Right atrium auricular region (tissue), 2 donors: ENCODE data around the gene MB. TPM values are rescaled to one million over a fixed set of nuclear protein-coding genes. Genes with fewer than 3 reads are reported as not detected.
A peak's percentile ranks its signal among the peaks of the same experiment; 100 is the strongest.

Experiments used
- DNase-seq: peaks from one replicate; pipeline ENCODE4 v3.0.0-alpha.2; 2019; ENCODE audit warnings: low spot score
- H3K27ac ChIP-seq, 2 donors: fragments of 200-600 bp; sonication (generic); 1 replicate in 1 of 2; 2 replicates in 1 of 2; pipeline ENCODE4 v1.5.1; 2016 to 2019
- H3K27me3 ChIP-seq, 2 donors: fragments of 200-600 bp; sonication (generic); one replicate each; pipeline versions ENCODE4 v1.5.1 to v1.6.0; 2017 to 2019
- H3K36me3 ChIP-seq: fragments of 200-600 bp; sonication (generic); one replicate; pipeline ENCODE4 v1.5.1; 2016
- H3K4me1 ChIP-seq, 2 donors: fragments of 200-600 bp; sonication (generic); one replicate each; pipeline versions ENCODE4 v1.5.1 to v1.6.0; 2017 to 2019
- H3K4me3 ChIP-seq, 2 donors: fragments of 200-600 bp; sonication (generic); 1 replicate in 1 of 2; 2 replicates in 1 of 2; pipeline ENCODE4 v1.5.1; 2017 to 2019; ENCODE audit warnings: mild to moderate bottlenecking in 1 of 2, moderate library complexity in 1 of 2
- H3K9me3 ChIP-seq, 2 donors: fragments of 200-600 bp; sonication (generic); one replicate each; pipeline ENCODE4 v1.5.1; 2019
- CTCF ChIP-seq, 2 donors: fragments of 200-600 bp; sonication (generic); IDR thresholded peaks; one replicate each; pipeline ENCODE4 v1.5.1; 2019; ENCODE audit warnings: antibody characterized with exemption in 2 of 2
- total RNA-seq, 2 donors: library from RNA; depleted of rRNA; stranded (reverse); fragments of >200 nt; gene quantifications; one replicate each; pipeline ENCODE4 v1.1.0, GENCODE V29; 2016

MB gene
- total RNA-seq, 2 donors from 2014 or later = 6,650 to 9,762 TPM

GRCh38 chr22:35608088-35608487 lies 9.0 kb downstream of the MB start:
- no peak for TF ChIP-seq CTCF (IDR thresholded peaks at IDR 0.05)
- Histone ChIP-seq H3K36me3 (peaks cover 56% of the 10 kb centered on the region), H3K4me3 (no peak overlapping the region), H3K27me3 (no peaks in the 10 kb centered on the region), H3K9me3 (no peaks in the 10 kb centered on the region), H3K27ac (peak overlapping the region; percentile 89 to 92), H3K4me1 (peaks cover 0 to 58% of the 10 kb centered on the region in 2 donors)
- no peak for DNase-seq

- Histone ChIP-seq H3K4me1 (peaks cover 0 to 58% of the 10 kb centered on the region in 2 donors), H3K27ac (peak overlapping the region; percentile 89 to 92), H3K36me3 (peaks cover 50% of the 10 kb centered on the region), H3K27me3 (no peaks in the 10 kb centered on the region), H3K4me3 (no peak overlapping the region), H3K9me3 (no peaks in the 10 kb centered on the region)
- TF ChIP-seq CTCF (IDR thresholded peaks at IDR 0.05) = no peak
- no peak for DNase-seq
These were observed 10.2 kb downstream of the MB start for GRCh38 chr22:35606916-35607315.

GRCh38 chr22:35605851-35606481 lies 11.2 kb downstream of the MB start:
- peak overlapping the region; percentile 89 to 92 for H3K27ac ChIP-seq
- peaks cover 40% of the 10 kb centered on the region for H3K36me3 ChIP-seq
- no peaks in the 10 kb centered on the region for H3K9me3 ChIP-seq
- no peak overlapping the region for H3K4me3 ChIP-seq
- DNase-seq = no peak
- no peak for TF ChIP-seq CTCF (IDR thresholded peaks at IDR 0.05)
- no peaks in the 10 kb centered on the region for H3K27me3 ChIP-seq
- H3K4me1 ChIP-seq = peaks cover 0 to 53% of the 10 kb centered on the region in 2 donors

GRCh38 chr22:35605369-35605680 lies 11.8 kb downstream of the MB start:
- H3K4me1 ChIP-seq = peaks cover 0 to 47% of the 10 kb centered on the region in 2 donors

GRCh38 chr22:35604621-35605368 lies 12.3 kb downstream of the MB start:
- Histone ChIP-seq H3K27me3 (no peaks in the 10 kb centered on the region), H3K36me3 (peaks cover 29% of the 10 kb centered on the region), H3K27ac (peak overlapping the region; percentile 7 to 92), H3K4me1 (peaks cover 0 to 42% of the 10 kb centered on the region in 2 donors), H3K9me3 (no peaks in the 10 kb centered on the region), H3K4me3 (no peak overlapping the region)
- no peak for DNase-seq
- TF ChIP-seq CTCF (IDR thresholded peaks at IDR 0.05) = no peak

More at GRCh38 chr22:35605369-35605680, 11.8 kb downstream of the MB start:
- peaks cover 34% of the 10 kb centered on the region for H3K36me3 ChIP-seq
- H3K4me3 ChIP-seq = no peak overlapping the region
- DNase-seq = no peak
- H3K27ac ChIP-seq = peak overlapping the region; percentile 89 to 92
- H3K9me3 ChIP-seq = no peaks in the 10 kb centered on the region
- H3K27me3 ChIP-seq = no peaks in the 10 kb centered on the region
- TF ChIP-seq CTCF (IDR thresholded peaks at IDR 0.05) = no peak
